HepG2 (cell line): Measurements from ENCODE around the gene AHCYL1. TPM values are rescaled to one million over a fixed set of nuclear protein-coding genes. Genes with fewer than 3 reads are reported as not detected.

Source experiments
- CREB1 ChIP-seq, 2 experiments: fragments of 450-650 bp in 1 of 2; IDR thresholded peaks; 2 replicates each; pipeline ENCODE4 v1.6.1; 2016 to 2017; ENCODE audit warnings: control low read depth in 1 of 2, mild to moderate bottlenecking in 1 of 2, missing compliant biosample characterization in 1 of 2, missing genetic modification characterization in 1 of 2
- HIC2 ChIP-seq: sonication (generic); formaldehyde crosslinking; IDR thresholded peaks from 2 replicates; pipeline ENCODE4 v1.9.0; 2022; ENCODE audit warnings: low read depth, missing genetic modification reagents
- MEIS2 ChIP-seq: sonication (generic); formaldehyde crosslinking; IDR thresholded peaks from 2 replicates; pipeline ENCODE4 v1.9.0; 2021; ENCODE audit warnings: mild to moderate bottlenecking, missing genetic modification reagents
- PAXIP1 ChIP-seq: sonication (generic); formaldehyde crosslinking; conservative IDR thresholded peaks from 2 replicates; pipeline ENCODE4 v1.4.0; 2020; ENCODE audit warnings: mild to moderate bottlenecking, missing genetic modification reagents, moderate library complexity
- TAF15 ChIP-seq: fragments of 200-400 bp; formaldehyde crosslinking; IDR thresholded peaks from one replicate; pipeline ENCODE4 v1.6.1; 2018; ENCODE audit warnings: mild to moderate bottlenecking, low read depth, low read length; ENCODE audit not compliant: poor library complexity, severe bottlenecking
- TBP ChIP-seq: sonication (generic); formaldehyde crosslinking; IDR thresholded peaks from 2 replicates; pipeline ENCODE4 v1.5.0; 2020; ENCODE audit warnings: missing genetic modification reagents
- ZNF619 ChIP-seq: sonication (generic); formaldehyde crosslinking; IDR thresholded peaks from 2 replicates; pipeline ENCODE4 v1.4.0; 2020; ENCODE audit warnings: mild to moderate bottlenecking, missing genetic modification reagents
- polyA plus RNA-seq, 8 experiments: library from polyadenylated mRNA; depleted of rRNA in 3 of 8; stranded (reverse) in 7 of 8; unstranded in 1 of 8; fragments of >200 nt; fragmentation: Illumina TruSeq in 4 of 8; extraction: Trizol in 4 of 8; gene quantifications; 2 replicates each; pipeline versions ENCODE4 v1.2.1 to v1.2.3, GENCODE V29; 2011 to 2016; ENCODE audit warnings: low read depth in 4 of 8, missing spikeins in 1 of 8, mixed read lengths in 1 of 8; ENCODE audit not compliant: insufficient read depth in 1 of 8
- total RNA-seq, 5 experiments: library from RNA; depleted of rRNA; stranded (reverse); fragments of >200 nt; fragmentation: Illumina TruSeq; extraction: Trizol; gene quantifications; 2 replicates each; pipeline ENCODE4 v1.2.3, GENCODE V29; 2016; ENCODE audit warnings: low read depth in 1 of 5
- TF ChIP-seq, protein P1 (sequence below): sonication (generic); formaldehyde crosslinking; IDR thresholded peaks from 2 replicates; pipeline ENCODE4 v1.5.0; 2020; ENCODE audit warnings: mild to moderate bottlenecking, missing genetic modification reagents
- TF ChIP-seq, protein P2 (sequence below): sonication (generic); formaldehyde crosslinking; IDR thresholded peaks from 2 replicates; pipeline ENCODE4 v1.8.0; 2022; ENCODE audit warnings: mild to moderate bottlenecking, missing genetic modification reagents
- TF ChIP-seq, protein P3 (sequence below): sonication (generic); formaldehyde crosslinking; IDR thresholded peaks from 2 replicates; pipeline ENCODE4 v1.5.1; 2020; ENCODE audit warnings: mild to moderate bottlenecking, missing genetic modification reagents, moderate library complexity

The AHCYL1 gene
- total and polyA plus RNA-seq, 2 of the 13 experiments (the other 11 are each of a cell fraction or from before 2014, with no cell fraction given): 40.9 to 76.3 TPM

DNA sequence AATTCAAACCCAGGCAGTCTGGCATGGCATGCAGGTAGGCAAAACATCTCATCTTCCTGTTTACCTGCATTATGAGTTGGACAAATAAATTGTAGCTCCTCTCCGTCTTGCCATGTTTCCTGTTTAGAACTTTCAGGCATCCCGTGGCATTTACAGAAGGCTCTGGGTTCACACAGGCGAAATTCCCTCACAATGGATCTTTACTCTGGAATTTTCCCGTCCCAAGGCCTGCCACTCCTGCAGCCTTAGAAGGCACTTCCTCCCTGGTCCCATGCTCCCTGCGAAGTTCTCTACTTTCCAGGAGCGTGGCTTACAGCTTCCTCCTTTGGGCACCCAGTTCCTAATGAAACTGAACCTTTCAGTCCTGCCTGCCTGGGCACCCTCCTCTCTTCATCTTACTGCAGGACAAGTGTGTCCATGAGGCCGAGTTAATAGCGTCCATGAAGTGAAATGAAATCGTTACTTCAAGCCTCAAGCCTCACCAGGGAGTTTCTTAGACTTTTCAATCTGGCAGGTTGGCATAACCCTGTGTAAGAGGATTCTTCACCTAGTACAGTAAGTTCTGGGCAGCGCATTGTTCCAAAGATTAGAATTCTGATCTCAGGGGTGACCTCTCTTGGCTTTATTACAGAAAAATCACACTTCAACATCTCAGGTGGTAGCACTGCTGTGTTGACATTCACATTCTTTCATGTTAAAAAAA, 36.8 kb upstream of the AHCYL1 start (continued):
- TF ChIP-seq, protein P1, sequence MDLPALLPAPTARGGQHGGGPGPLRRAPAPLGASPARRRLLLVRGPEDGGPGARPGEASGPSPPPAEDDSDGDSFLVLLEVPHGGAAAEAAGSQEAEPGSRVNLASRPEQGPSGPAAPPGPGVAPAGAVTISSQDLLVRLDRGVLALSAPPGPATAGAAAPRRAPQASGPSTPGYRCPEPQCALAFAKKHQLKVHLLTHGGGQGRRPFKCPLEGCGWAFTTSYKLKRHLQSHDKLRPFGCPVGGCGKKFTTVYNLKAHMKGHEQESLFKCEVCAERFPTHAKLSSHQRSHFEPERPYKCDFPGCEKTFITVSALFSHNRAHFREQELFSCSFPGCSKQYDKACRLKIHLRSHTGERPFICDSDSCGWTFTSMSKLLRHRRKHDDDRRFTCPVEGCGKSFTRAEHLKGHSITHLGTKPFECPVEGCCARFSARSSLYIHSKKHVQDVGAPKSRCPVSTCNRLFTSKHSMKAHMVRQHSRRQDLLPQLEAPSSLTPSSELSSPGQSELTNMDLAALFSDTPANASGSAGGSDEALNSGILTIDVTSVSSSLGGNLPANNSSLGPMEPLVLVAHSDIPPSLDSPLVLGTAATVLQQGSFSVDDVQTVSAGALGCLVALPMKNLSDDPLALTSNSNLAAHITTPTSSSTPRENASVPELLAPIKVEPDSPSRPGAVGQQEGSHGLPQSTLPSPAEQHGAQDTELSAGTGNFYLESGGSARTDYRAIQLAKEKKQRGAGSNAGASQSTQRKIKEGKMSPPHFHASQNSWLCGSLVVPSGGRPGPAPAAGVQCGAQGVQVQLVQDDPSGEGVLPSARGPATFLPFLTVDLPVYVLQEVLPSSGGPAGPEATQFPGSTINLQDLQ (CRISPR knock-in tag): no peak
- TF ChIP-seq HIC2 (CRISPR knock-in tag): 0 out of 2 replicates have a peak, but pooled peaks have one; percentile 26
- peak; percentile 30; the same call in 1 of the 2 replicates for TF ChIP-seq PAXIP1 (CRISPR knock-in tag)
- TF ChIP-seq CREB1 (IDR thresholded peaks at IDR 0.05): no peak
- TF ChIP-seq CREB1 (CRISPR knock-in tag; IDR thresholded peaks at IDR 0.05): no peak
- TF ChIP-seq ZNF619 (CRISPR knock-in tag): no peak
- no peak for TF ChIP-seq TAF15
- no peak for TF ChIP-seq MEIS2 (CRISPR knock-in tag)
- TF ChIP-seq, protein P2, sequence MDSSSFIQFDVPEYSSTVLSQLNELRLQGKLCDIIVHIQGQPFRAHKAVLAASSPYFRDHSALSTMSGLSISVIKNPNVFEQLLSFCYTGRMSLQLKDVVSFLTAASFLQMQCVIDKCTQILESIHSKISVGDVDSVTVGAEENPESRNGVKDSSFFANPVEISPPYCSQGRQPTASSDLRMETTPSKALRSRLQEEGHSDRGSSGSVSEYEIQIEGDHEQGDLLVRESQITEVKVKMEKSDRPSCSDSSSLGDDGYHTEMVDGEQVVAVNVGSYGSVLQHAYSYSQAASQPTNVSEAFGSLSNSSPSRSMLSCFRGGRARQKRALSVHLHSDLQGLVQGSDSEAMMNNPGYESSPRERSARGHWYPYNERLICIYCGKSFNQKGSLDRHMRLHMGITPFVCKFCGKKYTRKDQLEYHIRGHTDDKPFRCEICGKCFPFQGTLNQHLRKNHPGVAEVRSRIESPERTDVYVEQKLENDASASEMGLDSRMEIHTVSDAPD: no peak
- TF ChIP-seq TBP (CRISPR knock-in tag): no peak
- TF ChIP-seq, protein P3, sequence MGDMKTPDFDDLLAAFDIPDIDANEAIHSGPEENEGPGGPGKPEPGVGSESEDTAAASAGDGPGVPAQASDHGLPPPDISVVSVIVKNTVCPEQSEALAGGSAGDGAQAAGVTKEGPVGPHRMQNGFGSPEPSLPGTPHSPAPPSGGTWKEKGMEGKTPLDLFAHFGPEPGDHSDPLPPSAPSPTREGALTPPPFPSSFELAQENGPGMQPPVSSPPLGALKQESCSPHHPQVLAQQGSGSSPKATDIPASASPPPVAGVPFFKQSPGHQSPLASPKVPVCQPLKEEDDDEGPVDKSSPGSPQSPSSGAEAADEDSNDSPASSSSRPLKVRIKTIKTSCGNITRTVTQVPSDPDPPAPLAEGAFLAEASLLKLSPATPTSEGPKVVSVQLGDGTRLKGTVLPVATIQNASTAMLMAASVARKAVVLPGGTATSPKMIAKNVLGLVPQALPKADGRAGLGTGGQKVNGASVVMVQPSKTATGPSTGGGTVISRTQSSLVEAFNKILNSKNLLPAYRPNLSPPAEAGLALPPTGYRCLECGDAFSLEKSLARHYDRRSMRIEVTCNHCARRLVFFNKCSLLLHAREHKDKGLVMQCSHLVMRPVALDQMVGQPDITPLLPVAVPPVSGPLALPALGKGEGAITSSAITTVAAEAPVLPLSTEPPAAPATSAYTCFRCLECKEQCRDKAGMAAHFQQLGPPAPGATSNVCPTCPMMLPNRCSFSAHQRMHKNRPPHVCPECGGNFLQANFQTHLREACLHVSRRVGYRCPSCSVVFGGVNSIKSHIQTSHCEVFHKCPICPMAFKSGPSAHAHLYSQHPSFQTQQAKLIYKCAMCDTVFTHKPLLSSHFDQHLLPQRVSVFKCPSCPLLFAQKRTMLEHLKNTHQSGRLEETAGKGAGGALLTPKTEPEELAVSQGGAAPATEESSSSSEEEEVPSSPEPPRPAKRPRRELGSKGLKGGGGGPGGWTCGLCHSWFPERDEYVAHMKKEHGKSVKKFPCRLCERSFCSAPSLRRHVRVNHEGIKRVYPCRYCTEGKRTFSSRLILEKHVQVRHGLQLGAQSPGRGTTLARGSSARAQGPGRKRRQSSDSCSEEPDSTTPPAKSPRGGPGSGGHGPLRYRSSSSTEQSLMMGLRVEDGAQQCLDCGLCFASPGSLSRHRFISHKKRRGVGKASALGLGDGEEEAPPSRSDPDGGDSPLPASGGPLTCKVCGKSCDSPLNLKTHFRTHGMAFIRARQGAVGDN (CRISPR knock-in tag): peak; percentile 32; the same call in 1 of the 2 replicates
